HG03064 (cell line): Measurements from ENCODE around the gene TGFB2.

ENCODE experiments used
- ATAC-seq: cut with Tn5 transposase; IDR thresholded peaks from one replicate; pipeline ENCODE4 v1.9.1; 2021; ENCODE audit warnings: low read depth; ENCODE audit not compliant: unreplicated experiment

Gene TGFB2

DNA sequence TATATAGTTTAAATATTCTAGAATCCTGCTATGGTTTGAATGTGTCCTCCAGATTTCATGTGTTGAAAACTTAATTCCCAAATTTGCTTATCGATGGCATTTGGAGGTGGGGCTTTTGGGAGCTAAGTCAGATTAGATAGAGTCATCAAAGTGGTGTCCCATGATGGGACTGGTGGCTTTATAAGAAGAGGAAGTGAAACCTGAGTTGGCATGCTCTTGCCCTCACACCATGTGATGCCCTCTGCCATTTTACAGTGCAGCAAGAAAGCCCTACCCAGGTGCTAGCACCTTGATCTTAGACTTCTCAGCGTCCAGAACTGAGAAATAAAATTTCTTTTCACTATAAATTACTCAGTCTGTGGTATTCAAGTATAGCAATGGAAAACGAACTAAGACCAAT is 111.3 kb downstream of the TGFB2 start:
- ATAC-seq = no peak

- no peak for ATAC-seq
These were observed 114.3 kb downstream of the TGFB2 start for GRCh38 chr1:218459450-218459849.

DNA sequence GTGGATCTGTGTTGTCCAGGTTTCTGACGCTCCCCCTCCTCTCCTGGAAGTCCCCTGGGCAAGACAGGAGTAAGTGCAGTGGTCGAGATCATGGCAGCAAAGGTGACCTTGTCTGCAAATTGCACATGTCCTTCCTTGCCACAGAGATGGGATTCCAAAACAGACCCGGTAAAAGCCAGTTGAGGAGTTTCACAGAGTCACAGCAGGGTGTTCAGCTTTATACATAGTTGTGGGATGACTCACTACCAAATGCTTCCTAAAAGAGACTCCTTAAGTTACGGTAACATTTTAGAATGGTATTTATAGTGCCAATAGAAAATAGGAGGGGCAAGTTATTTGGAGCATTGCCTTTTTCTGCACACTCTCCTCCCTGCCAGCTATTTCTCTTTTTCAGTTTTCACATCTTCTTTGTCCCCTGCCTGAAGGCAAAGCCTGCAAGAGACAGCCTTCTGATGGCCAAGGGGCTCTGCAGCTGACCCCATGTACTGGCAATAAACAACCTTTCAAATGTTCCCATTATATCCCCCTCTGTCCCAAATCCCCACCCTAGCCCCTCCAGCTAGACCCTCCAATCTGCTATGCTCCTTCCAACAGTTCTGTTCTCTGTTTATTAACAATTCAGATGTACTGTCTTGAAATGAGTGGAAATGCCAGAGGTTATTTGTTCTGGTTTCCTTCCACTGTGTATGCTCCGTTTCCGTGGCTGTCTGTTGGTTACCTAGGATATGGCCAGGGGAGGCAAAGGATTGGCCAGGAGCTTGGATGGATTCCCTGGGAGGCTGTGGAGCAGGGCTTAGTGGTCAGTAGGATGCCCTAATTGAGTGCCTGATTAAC is 115.0 kb downstream of the TGFB2 start:
- ATAC-seq = no peak

GRCh38 chr1:218461351-218461750 is 116.2 kb downstream of the TGFB2 start:
- no peak for ATAC-seq

GRCh38 chr1:218462116-218462515 is 117.0 kb downstream of the TGFB2 start:
- no peak for ATAC-seq

- no peak for ATAC-seq
These were observed 117.5 kb downstream of the TGFB2 start for GRCh38 chr1:218462587-218462986.

- ATAC-seq = no peak
These were observed 118.3 kb downstream of the TGFB2 start for GRCh38 chr1:218463194-218464156.

GRCh38 chr1:218464871-218465270 is 119.7 kb downstream of the TGFB2 start:
- no peak for ATAC-seq

GRCh38 chr1:218466341-218467010 is 121.3 kb downstream of the TGFB2 start:
- no peak for ATAC-seq

DNA sequence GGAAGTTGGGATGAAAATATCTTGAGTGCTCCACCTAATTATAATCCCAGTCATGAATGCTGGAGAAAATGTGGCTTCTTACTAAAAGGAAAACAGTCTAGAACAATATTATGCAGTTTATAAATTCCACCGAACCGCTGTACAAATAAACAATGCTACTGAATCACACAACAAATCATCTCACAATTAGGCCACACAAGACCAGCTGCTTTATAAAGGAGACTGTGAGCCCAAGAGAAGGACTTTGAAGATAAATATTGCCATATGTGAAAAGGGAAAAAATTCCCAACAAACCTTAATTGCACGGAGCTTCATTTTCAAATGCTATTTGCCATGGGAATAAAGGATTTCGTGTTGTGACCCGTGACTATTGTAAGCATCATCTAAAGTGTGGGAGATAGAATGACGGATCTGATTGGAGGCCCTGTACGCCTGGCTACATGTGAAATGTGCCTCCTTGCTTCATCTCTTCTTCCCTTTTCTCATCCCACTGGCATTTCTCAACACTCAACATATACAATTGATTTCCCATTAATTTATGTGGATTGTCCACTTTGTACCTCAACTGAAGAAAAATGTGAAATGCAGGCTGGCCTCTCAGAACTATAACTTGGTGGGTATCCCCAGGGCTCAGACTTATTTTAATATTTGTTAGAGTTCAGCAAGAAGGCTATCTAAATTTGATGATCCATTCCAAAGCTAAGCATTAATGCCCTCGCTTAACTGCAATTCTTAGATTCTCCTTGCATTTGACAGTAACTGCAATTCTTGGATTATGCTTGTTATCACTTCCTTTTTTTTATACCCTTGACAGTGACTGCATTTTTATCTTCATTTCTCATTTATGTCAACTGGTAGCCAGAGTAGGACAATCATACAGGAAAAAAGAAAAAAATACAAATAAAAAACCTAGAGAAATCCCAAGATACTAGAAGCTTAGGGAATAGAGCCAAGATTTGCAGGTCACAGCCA is 122.3 kb downstream of the TGFB2 start:
- no peak for ATAC-seq

GRCh38 chr1:218468711-218469110 is 123.6 kb downstream of the TGFB2 start:
- ATAC-seq = no peak

DNA sequence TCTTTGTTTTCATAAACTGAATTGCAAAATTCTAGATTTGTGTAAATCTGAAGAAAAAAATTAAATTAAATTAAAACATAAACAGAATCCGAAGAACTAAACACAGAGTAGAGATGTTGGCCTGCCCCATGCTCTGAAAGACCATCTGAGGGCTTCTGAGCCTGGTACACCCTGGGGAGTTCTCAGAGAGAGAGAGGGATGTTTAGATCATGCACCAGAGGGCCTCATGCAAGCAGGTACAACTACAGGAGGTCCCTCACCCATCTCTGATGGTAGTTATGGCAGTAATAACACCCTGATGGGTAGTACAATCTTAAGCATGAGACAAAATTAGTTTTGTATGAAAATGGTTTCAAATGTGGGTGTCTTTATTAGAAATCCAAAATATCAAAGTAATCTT is 127.7 kb downstream of the TGFB2 start:
- no peak for ATAC-seq

DNA sequence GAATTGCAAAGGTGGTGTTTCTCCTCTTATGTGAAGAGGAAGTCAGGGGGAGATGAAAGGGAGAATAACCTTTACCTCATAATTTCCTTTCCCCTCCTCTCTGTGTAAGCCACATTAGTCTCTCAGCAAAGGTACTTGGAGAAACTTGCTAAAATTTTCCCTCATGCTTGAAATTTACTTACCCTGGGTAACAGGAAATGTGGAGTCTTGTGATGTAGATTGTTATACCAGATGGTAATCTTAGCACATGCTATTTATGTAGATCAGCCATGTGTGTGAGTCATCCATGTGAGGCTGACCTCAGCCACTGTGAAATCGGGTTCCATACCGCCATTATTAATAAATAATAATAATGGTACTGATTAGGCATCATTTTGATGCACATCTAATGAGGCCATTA is 128.4 kb downstream of the TGFB2 start:
- no peak for ATAC-seq

DNA sequence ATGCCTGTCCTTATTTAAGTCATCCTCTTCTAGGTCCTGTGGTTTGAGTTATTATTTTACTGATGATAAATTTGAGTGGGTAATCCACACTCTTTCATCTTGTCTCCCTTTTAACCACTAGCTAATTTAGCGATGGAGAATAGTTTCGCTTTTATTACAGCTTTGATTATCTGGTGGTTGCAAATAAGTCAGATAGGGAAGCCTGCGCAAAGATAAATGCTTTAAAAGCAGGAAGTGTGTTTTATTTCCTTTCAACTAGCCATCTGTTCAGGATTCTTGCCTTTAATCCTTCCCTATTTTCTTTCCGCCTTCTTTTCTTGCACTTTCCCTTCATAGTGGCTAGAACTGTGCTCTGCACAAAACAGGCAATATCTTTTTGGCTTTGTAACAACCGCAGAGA is 129.0 kb downstream of the TGFB2 start:
- no peak for ATAC-seq

- no peak for ATAC-seq
These were observed 130.1 kb downstream of the TGFB2 start for GRCh38 chr1:218475275-218475674.

DNA sequence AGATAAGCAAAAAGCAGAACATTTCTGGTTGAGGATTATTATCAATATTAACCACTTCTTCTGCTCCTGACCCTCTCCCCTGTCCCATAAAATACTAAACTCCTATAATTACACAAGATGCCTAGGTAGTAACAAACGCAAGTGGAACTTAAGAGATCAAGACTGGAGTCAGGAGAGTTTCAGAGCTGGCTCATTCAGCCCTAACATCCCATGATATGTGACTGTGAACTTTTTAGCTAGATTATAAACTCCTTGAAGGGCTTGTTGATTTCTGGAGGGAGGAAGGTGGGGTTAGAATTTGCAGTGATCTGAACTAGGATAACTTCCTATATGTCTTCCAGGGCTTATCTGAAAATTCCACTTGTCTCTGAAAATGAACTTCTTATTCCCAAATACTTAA is 130.6 kb downstream of the TGFB2 start:
- ATAC-seq = no peak

DNA sequence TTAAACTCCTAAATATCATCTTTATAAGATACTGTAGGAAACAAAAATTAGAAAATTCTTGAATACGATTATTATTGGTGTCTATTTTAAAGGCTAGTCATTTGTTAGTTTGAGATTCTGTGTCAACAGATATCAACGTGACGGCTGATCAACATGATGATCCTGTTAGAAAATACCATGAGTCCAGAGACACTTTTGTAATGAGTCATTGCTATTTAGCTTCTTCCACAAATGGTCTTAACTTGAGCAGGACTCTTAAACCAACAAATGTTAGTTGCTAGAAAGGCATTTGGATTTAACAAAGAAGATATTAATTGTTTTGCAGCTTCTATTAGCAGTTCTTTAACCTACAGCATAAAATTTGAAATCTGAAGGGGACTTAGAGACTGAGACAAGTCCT is 131.2 kb downstream of the TGFB2 start:
- ATAC-seq = no peak

DNA sequence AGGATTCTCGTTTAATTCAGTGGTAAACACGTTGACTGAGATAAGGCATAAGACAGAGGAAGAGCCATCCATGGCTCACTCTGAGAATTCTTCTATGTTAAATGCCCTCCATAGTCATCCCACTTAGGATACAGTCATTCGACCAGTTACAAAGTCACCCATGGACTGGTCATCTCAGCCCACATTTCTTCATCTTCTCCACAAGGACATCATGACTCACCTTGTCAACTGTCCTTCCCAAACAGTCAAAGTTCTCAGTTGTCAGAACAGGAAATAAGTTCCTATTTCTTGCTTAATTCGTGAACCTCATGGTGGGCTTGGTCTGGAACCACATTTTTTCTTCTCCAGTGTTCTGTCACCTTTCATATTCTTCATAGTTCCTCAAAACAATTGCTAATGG is 133.2 kb downstream of the TGFB2 start:
- ATAC-seq = no peak

DNA sequence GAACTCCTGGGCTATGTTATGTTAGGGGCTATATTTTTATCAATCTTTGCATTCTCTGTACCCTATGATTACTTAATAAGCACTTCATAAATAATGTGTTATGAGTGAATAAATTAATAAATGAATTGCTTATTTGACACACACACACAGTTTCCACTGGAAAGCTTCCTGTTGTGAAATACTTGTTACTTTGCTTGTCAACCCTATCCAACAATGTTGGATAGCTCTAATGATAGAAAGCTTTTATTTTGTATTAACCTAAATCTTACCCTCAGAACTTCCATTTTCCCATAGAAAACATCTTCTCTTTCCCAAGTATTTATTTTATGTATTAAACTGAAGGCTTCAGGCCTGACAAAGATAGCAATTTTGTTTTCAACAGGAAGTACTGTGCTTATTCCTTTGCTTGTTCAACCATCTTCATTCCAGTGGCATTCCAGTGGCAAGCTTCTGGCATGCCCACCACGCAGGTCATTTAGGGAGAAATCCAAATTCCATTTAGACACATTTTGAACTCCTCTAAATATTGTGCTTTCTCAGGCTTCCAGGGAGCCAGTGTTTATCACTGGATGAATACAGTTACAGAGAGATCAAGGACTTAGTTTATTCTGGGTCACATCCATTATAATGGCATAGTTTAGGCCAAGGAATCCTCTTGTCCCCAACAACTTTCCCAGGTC is 134.4 kb downstream of the TGFB2 start:
- no peak for ATAC-seq
